HepG2 (cell line): Measurements from ENCODE around the gene ZNF91. TPM values are rescaled to one million over a fixed set of nuclear protein-coding genes. Genes with fewer than 3 reads are reported as not detected.

ENCODE experiments used
- ARID5B ChIP-seq: IDR thresholded peaks from 2 replicates; pipeline ENCODE4 v1.4.0; 2020; ENCODE audit warnings: mild to moderate bottlenecking, missing genetic modification reagents
- FOXO1 ChIP-seq: sonication (generic); formaldehyde crosslinking; IDR thresholded peaks from 2 replicates; pipeline ENCODE4 v1.4.0; 2020; ENCODE audit warnings: missing genetic modification reagents
- GATAD2A ChIP-seq: IDR thresholded peaks from 2 replicates; pipeline ENCODE4 v1.6.1; 2016
- GLMP ChIP-seq: sonication (generic); formaldehyde crosslinking; IDR thresholded peaks from 2 replicates; pipeline ENCODE4 v1.9.0; 2021; ENCODE audit warnings: missing genetic modification reagents, mild to moderate bottlenecking, borderline replicate concordance
- HMG20A ChIP-seq: IDR thresholded peaks from 2 replicates; pipeline ENCODE4 v1.6.1; 2016; ENCODE audit warnings: borderline replicate concordance
- IKZF1 ChIP-seq: fragments of 450-650 bp; IDR thresholded peaks from 2 replicates; pipeline ENCODE4 v1.7.1; 2016
- IRF9 ChIP-seq: sonication (generic); formaldehyde crosslinking; IDR thresholded peaks from 2 replicates; pipeline ENCODE4 v1.8.0; 2022; ENCODE audit warnings: missing genetic modification reagents, mild to moderate bottlenecking, borderline replicate concordance
- KMT2A ChIP-seq: sonication (generic); formaldehyde crosslinking; IDR thresholded peaks from 2 replicates; pipeline ENCODE4 v1.4.0; 2020; ENCODE audit warnings: missing genetic modification reagents
- MBNL3 ChIP-seq: fragments of 250-450 bp; sonication (Bioruptor Pico); conservative IDR thresholded peaks from 2 replicates; pipeline ENCODE4 v1.8.0; 2022; ENCODE audit warnings: mild to moderate bottlenecking, inconsistent platforms
- SNAI1 ChIP-seq: sonication (generic); formaldehyde crosslinking; IDR thresholded peaks from 2 replicates; pipeline ENCODE4 v1.5.0; 2020; ENCODE audit warnings: mild to moderate bottlenecking, missing genetic modification reagents, borderline replicate concordance
- ZBTB46 ChIP-seq: sonication (generic); formaldehyde crosslinking; IDR thresholded peaks from 2 replicates; pipeline ENCODE4 v1.4.0; 2020; ENCODE audit warnings: mild to moderate bottlenecking, missing genetic modification reagents, borderline replicate concordance
- ZBTB8A ChIP-seq: sonication (generic); formaldehyde crosslinking; IDR thresholded peaks from 2 replicates; pipeline ENCODE4 v1.4.0; 2020; ENCODE audit warnings: mild to moderate bottlenecking, low read depth, missing genetic modification reagents, borderline replicate concordance
- ZMAT3 ChIP-seq: sonication (generic); formaldehyde crosslinking; conservative IDR thresholded peaks from 2 replicates; pipeline ENCODE4 v1.7.0; 2021; ENCODE audit warnings: missing genetic modification reagents
- ZNF331 ChIP-seq: sonication (generic); formaldehyde crosslinking; IDR thresholded peaks from 2 replicates; pipeline ENCODE4 v1.4.0; 2020; ENCODE audit warnings: missing genetic modification reagents
- ZNF362 ChIP-seq: sonication (generic); formaldehyde crosslinking; IDR thresholded peaks from 2 replicates; pipeline ENCODE4 v1.4.0; 2020; ENCODE audit warnings: missing genetic modification reagents, mild to moderate bottlenecking, borderline replicate concordance
- ZNF501 ChIP-seq: sonication (generic); formaldehyde crosslinking; IDR thresholded peaks from 2 replicates; pipeline ENCODE4 v1.5.1; 2020; ENCODE audit warnings: mild to moderate bottlenecking, moderate library complexity, missing genetic modification reagents
- ZNF572 ChIP-seq: sonication (generic); formaldehyde crosslinking; IDR thresholded peaks from 2 replicates; pipeline ENCODE4 v1.5.1; 2020; ENCODE audit warnings: mild to moderate bottlenecking, missing genetic modification reagents
- ZNF576 ChIP-seq: sonication (generic); formaldehyde crosslinking; IDR thresholded peaks from 2 replicates; pipeline ENCODE4 v1.4.0; 2020; ENCODE audit warnings: mild to moderate bottlenecking, missing genetic modification reagents
- ZNF746 ChIP-seq: sonication (generic); formaldehyde crosslinking; IDR thresholded peaks from 2 replicates; pipeline ENCODE4 v1.8.0; 2022; ENCODE audit warnings: mild to moderate bottlenecking, missing genetic modification reagents
- ZNF850 ChIP-seq: sonication (generic); formaldehyde crosslinking; conservative IDR thresholded peaks from 2 replicates; pipeline ENCODE4 v1.9.0; 2021; ENCODE audit warnings: mild to moderate bottlenecking, missing genetic modification reagents
- polyA plus RNA-seq, 8 experiments: library from polyadenylated mRNA; depleted of rRNA in 3 of 8; stranded (reverse) in 7 of 8; unstranded in 1 of 8; fragments of >200 nt; fragmentation: Illumina TruSeq in 4 of 8; extraction: Trizol in 4 of 8; gene quantifications; 2 replicates each; pipeline versions ENCODE4 v1.2.1 to v1.2.3, GENCODE V29; 2011 to 2016; ENCODE audit warnings: low read depth in 4 of 8, missing spikeins in 1 of 8, mixed read lengths in 1 of 8; ENCODE audit not compliant: insufficient read depth in 1 of 8
- total RNA-seq, 5 experiments: library from RNA; depleted of rRNA; stranded (reverse); fragments of >200 nt; fragmentation: Illumina TruSeq; extraction: Trizol; gene quantifications; 2 replicates each; pipeline ENCODE4 v1.2.3, GENCODE V29; 2016; ENCODE audit warnings: low read depth in 1 of 5

ZNF91 gene
- total and polyA plus RNA-seq, 2 of the 13 experiments (the other 11 are each of a cell fraction or from before 2014, with no cell fraction given), result 19.4 to 21.5 TPM

GRCh38 chr19:23395041-23395721, at the start of gene ZNF91 (continued):
- TF ChIP-seq ZMAT3 (CRISPR knock-in tag), result peak; percentile 89
- TF ChIP-seq ZNF576 (CRISPR knock-in tag), result no peak
- TF ChIP-seq SNAI1 (CRISPR knock-in tag), result no peak
- no peak for TF ChIP-seq ZBTB46 (CRISPR knock-in tag)
- peak; percentile 45; the same call in 1 of the 2 replicates for TF ChIP-seq GATAD2A
- peak; percentile 83 for TF ChIP-seq ZNF501 (CRISPR knock-in tag)
- peak; percentile 61; the same call in 1 of the 2 replicates for TF ChIP-seq ARID5B (CRISPR knock-in tag)
- peak; percentile 30 for TF ChIP-seq FOXO1 (CRISPR knock-in tag)
- TF ChIP-seq GLMP (CRISPR knock-in tag), result no peak
- peak; percentile 68; the same call in 1 of the 2 replicates for TF ChIP-seq IRF9 (CRISPR knock-in tag)
- TF ChIP-seq ZNF331 (CRISPR knock-in tag), result no peak
- no peak for TF ChIP-seq ZBTB8A (CRISPR knock-in tag)
- TF ChIP-seq ZNF362 (CRISPR knock-in tag), result peak; percentile 33; the same call in 1 of the 2 replicates
- TF ChIP-seq ZNF850 (CRISPR knock-in tag), result no peak
- no peak for TF ChIP-seq MBNL3 (CRISPR knock-in tag)
- TF ChIP-seq ZNF746 (CRISPR knock-in tag), result no peak
- no peak for TF ChIP-seq IKZF1
- TF ChIP-seq KMT2A, result peak; percentile 93
- TF ChIP-seq ZNF572 (CRISPR knock-in tag), result no peak
- no peak for TF ChIP-seq HMG20A (CRISPR knock-in tag)
